Nephron progenitor cell (in vitro differentiated cells): ENCODE results near the gene GABRG3.

Experiments
- DNase-seq: peaks from one replicate; pipeline ENCODE4 v3.0.0; 2021
- H3K27ac Mint-ChIP-seq: 2 replicates; pipeline ENCODE4 v1.8.0; 2021; ENCODE audit warnings: mild to moderate bottlenecking, moderate library complexity, mixed read lengths
- H3K27me3 Mint-ChIP-seq: 2 replicates; pipeline ENCODE4 v1.8.0; 2021; ENCODE audit warnings: mild to moderate bottlenecking, low read depth, mixed read lengths; ENCODE audit not compliant: poor library complexity
- H3K36me3 Mint-ChIP-seq: 2 replicates; pipeline ENCODE4 v1.8.0; 2021; ENCODE audit warnings: low read depth, mixed read lengths
- H3K4me1 Mint-ChIP-seq: 2 replicates; pipeline ENCODE4 v1.8.0; 2021; ENCODE audit warnings: mixed read lengths
- H3K4me3 Mint-ChIP-seq: 2 replicates; pipeline ENCODE4 v1.8.0; 2021; ENCODE audit warnings: mild to moderate bottlenecking, moderate library complexity, mixed read lengths
- H3K9me3 Mint-ChIP-seq: 2 replicates; pipeline ENCODE4 v1.8.0; 2021; ENCODE audit warnings: mild to moderate bottlenecking, moderate library complexity, mixed read lengths
- CTCF ChIP-seq: fragments of 200-600 bp; sonication (generic); IDR thresholded peaks from 2 replicates; pipeline ENCODE4 v1.5.0; 2021; ENCODE audit warnings: antibody characterized with exemption

Gene GABRG3

GRCh38 chr15:27327467-27328025 is 356.6 kb downstream of the GABRG3 start:
- Mint-ChIP-seq H3K9me3 (no peaks in the 10 kb centered on the region), H3K4me3 (no peak overlapping the region), H3K27ac (peak overlapping the region; percentile 71), H3K27me3 (peaks cover 12% of the 10 kb centered on the region), H3K4me1 (peaks cover 19% of the 10 kb centered on the region), H3K36me3 (no peaks in the 10 kb centered on the region)
- no peak for TF ChIP-seq CTCF
- DNase-seq = no peak

GRCh38 chr15:27328186-27328585 is 357.2 kb downstream of the GABRG3 start:
- no peak for DNase-seq
- H3K4me3 Mint-ChIP-seq = no peak overlapping the region

GRCh38 chr15:27328608-27329007 is 357.6 kb downstream of the GABRG3 start:
- Mint-ChIP-seq H3K36me3 (no peaks in the 10 kb centered on the region), H3K27me3 (peaks cover 11% of the 10 kb centered on the region), H3K4me3 (no peak overlapping the region), H3K9me3 (no peaks in the 10 kb centered on the region), H3K4me1 (peaks cover 19% of the 10 kb centered on the region), H3K27ac (no peak overlapping the region)
- DNase-seq = no peak
- no peak for TF ChIP-seq CTCF

More at GRCh38 chr15:27328186-27328585, 357.2 kb downstream of the GABRG3 start:
- H3K27ac Mint-ChIP-seq = no peak overlapping the region
- no peak for TF ChIP-seq CTCF
- H3K27me3 Mint-ChIP-seq = peaks cover 12% of the 10 kb centered on the region
- no peaks in the 10 kb centered on the region for H3K36me3 Mint-ChIP-seq
- H3K9me3 Mint-ChIP-seq = no peaks in the 10 kb centered on the region
- H3K4me1 Mint-ChIP-seq = peaks cover 19% of the 10 kb centered on the region

- peaks cover 9% of the 10 kb centered on the region for H3K27me3 Mint-ChIP-seq
- no peaks in the 10 kb centered on the region for H3K9me3 Mint-ChIP-seq
- no peak for TF ChIP-seq CTCF
- H3K27ac Mint-ChIP-seq = no peak overlapping the region
- no peak overlapping the region for H3K4me3 Mint-ChIP-seq
- H3K36me3 Mint-ChIP-seq = no peaks in the 10 kb centered on the region
- DNase-seq = no peak
- peaks cover 19% of the 10 kb centered on the region for H3K4me1 Mint-ChIP-seq
Measured at GRCh38 chr15:27330326-27330725, 359.3 kb downstream of the GABRG3 start.

GRCh38 chr15:27336676-27337075 is 365.7 kb downstream of the GABRG3 start:
- H3K27ac Mint-ChIP-seq = no peak overlapping the region
- no peak for DNase-seq
- peaks cover 10% of the 10 kb centered on the region for H3K27me3 Mint-ChIP-seq
- TF ChIP-seq CTCF = no peak
- H3K4me1 Mint-ChIP-seq = peaks cover 2% of the 10 kb centered on the region
- no peak overlapping the region for H3K4me3 Mint-ChIP-seq
- H3K9me3 Mint-ChIP-seq = peaks cover 9% of the 10 kb centered on the region
- no peaks in the 10 kb centered on the region for H3K36me3 Mint-ChIP-seq

GRCh38 chr15:27339138-27339537 is 368.2 kb downstream of the GABRG3 start:
- peaks cover 19% of the 10 kb centered on the region for H3K4me1 Mint-ChIP-seq

More at GRCh38 chr15:27339138-27339537, 368.2 kb downstream of the GABRG3 start:
- Mint-ChIP-seq H3K9me3 (peaks cover 9% of the 10 kb centered on the region), H3K4me3 (no peak overlapping the region), H3K27me3 (peaks cover 10% of the 10 kb centered on the region), H3K27ac (no peak overlapping the region), H3K36me3 (no peaks in the 10 kb centered on the region)
- no peak for DNase-seq
- TF ChIP-seq CTCF = no peak
